ENCODE measurements around the gene C2orf80. TPM values are rescaled to one million over a fixed set of nuclear protein-coding genes. Genes with fewer than 3 reads are reported as not detected.

Gene C2orf80
- total and polyA plus RNA-seq, 2 experiments from 2014 or later = 0.92 TPM; not detected in 1

- Histone ChIP-seq H3F3A (replicated peaks; ENCODE audit: low read depth) (peaks cover 21% of the 10 kb centered on the region), H3K27me3 (ENCODE audit: insufficient read depth) (no peaks in the 10 kb centered on the region), H3K79me2 (replicated peaks; ENCODE audit: insufficient read depth) (no peaks in the 10 kb centered on the region), H2AFZ (no peak overlapping the region), H3K4me1 (ENCODE audit: insufficient read depth) (no peaks in the 10 kb centered on the region), H3K9me2 (ENCODE audit: insufficient read depth) (no peaks in the 10 kb centered on the region), H3K4me2 (no peak overlapping the region), H3K27ac (ENCODE audit: low read depth) (peak overlapping the region; percentile 61), H3K36me3 (ENCODE audit: insufficient read depth) (peaks cover 36% of the 10 kb centered on the region), H3K4me3 (no peak overlapping the region), H4K20me1 (replicated peaks; ENCODE audit: insufficient read depth) (0 out of 2 replicates have a peak, but pooled peaks cover 3% of the 10 kb centered on the region)
- Mint-ChIP-seq H3K36me3 (ENCODE audit: low read depth) (peaks cover 55% of the 10 kb centered on the region), H3K27me3 (ENCODE audit: insufficient read depth, low read depth, poor library complexity) (peaks cover 4% of the 10 kb centered on the region), H3K27ac (no peak overlapping the region), H3K4me3 (no peak overlapping the region), H3K4me1 (no peaks in the 10 kb centered on the region), H3K9me3 (peaks cover 27% of the 10 kb centered on the region; the same call in 2 of the 3 replicates)
- DNase-seq (ENCODE audit: low spot score) (no peak), ATAC-seq (no peak; the same call in 2 of the 3 replicates)
- TF ChIP-seq POLR2AphosphoS5 (IDR thresholded peaks at IDR 0.05; ENCODE audit: low read depth) (no peak), CREB1 (CRISPR knock-in tag; IDR thresholded peaks at IDR 0.05; ENCODE audit: low read depth) (no peak), EZH2 (IDR thresholded peaks at IDR 0.05; ENCODE audit: low read depth, unreplicated experiment) (no peak), STAT1 (IDR thresholded peaks at IDR 0.05; ENCODE audit: unreplicated experiment) (no peak), ZNF114 (CRISPR knock-in tag; IDR thresholded peaks at IDR 0.05) (no peak), NANOG (IDR thresholded peaks at IDR 0.05; ENCODE audit: borderline replicate concordance) (no peak), ETS1 (IDR thresholded peaks at IDR 0.05) (no peak), JUNB (IDR thresholded peaks at IDR 0.05; ENCODE audit: unreplicated experiment) (no peak)
- TF ChIP-seq, protein P1, sequence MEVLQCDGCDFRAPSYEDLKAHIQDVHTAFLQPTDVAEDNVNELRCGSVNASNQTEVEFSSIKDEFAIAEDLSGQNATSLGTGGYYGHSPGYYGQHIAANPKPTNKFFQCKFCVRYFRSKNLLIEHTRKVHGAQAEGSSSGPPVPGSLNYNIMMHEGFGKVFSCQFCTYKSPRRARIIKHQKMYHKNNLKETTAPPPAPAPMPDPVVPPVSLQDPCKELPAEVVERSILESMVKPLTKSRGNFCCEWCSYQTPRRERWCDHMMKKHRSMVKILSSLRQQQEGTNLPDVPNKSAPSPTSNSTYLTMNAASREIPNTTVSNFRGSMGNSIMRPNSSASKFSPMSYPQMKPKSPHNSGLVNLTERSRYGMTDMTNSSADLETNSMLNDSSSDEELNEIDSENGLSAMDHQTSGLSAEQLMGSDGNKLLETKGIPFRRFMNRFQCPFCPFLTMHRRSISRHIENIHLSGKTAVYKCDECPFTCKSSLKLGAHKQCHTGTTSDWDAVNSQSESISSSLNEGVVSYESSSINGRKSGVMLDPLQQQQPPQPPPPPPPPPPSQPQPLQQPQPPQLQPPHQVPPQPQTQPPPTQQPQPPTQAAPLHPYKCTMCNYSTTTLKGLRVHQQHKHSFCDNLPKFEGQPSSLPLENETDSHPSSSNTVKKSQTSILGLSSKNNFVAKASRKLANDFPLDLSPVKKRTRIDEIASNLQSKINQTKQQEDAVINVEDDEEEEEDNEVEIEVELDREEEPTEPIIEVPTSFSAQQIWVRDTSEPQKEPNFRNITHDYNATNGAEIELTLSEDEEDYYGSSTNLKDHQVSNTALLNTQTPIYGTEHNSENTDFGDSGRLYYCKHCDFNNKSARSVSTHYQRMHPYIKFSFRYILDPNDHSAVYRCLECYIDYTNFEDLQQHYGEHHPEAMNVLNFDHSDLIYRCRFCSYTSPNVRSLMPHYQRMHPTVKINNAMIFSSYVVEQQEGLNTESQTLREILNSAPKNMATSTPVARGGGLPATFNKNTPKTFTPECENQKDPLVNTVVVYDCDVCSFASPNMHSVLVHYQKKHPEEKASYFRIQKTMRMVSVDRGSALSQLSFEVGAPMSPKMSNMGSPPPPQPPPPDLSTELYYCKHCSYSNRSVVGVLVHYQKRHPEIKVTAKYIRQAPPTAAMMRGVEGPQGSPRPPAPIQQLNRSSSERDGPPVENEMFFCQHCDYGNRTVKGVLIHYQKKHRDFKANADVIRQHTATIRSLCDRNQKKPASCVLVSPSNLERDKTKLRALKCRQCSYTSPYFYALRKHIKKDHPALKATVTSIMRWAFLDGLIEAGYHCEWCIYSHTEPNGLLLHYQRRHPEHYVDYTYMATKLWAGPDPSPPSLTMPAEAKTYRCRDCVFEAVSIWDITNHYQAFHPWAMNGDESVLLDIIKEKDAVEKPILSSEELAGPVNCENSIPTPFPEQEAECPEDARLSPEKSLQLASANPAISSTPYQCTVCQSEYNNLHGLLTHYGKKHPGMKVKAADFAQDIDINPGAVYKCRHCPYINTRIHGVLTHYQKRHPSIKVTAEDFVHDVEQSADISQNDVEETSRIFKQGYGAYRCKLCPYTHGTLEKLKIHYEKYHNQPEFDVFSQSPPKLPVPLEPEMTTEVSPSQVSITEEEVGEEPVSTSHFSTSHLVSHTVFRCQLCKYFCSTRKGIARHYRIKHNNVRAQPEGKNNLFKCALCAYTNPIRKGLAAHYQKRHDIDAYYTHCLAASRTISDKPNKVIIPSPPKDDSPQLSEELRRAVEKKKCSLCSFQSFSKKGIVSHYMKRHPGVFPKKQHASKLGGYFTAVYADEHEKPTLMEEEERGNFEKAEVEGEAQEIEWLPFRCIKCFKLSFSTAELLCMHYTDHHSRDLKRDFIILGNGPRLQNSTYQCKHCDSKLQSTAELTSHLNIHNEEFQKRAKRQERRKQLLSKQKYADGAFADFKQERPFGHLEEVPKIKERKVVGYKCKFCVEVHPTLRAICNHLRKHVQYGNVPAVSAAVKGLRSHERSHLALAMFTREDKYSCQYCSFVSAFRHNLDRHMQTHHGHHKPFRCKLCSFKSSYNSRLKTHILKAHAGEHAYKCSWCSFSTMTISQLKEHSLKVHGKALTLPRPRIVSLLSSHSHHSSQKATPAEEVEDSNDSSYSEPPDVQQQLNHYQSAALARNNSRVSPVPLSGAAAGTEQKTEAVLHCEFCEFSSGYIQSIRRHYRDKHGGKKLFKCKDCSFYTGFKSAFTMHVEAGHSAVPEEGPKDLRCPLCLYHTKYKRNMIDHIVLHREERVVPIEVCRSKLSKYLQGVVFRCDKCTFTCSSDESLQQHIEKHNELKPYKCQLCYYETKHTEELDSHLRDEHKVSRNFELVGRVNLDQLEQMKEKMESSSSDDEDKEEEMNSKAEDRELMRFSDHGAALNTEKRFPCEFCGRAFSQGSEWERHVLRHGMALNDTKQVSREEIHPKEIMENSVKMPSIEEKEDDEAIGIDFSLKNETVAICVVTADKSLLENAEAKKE (CRISPR knock-in tag; IDR thresholded peaks at IDR 0.05) = no peak
- TF ChIP-seq, protein P2, sequence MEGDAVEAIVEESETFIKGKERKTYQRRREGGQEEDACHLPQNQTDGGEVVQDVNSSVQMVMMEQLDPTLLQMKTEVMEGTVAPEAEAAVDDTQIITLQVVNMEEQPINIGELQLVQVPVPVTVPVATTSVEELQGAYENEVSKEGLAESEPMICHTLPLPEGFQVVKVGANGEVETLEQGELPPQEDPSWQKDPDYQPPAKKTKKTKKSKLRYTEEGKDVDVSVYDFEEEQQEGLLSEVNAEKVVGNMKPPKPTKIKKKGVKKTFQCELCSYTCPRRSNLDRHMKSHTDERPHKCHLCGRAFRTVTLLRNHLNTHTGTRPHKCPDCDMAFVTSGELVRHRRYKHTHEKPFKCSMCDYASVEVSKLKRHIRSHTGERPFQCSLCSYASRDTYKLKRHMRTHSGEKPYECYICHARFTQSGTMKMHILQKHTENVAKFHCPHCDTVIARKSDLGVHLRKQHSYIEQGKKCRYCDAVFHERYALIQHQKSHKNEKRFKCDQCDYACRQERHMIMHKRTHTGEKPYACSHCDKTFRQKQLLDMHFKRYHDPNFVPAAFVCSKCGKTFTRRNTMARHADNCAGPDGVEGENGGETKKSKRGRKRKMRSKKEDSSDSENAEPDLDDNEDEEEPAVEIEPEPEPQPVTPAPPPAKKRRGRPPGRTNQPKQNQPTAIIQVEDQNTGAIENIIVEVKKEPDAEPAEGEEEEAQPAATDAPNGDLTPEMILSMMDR (conservative IDR thresholded peaks at IDR 0.05; ENCODE audit: low read depth in 2 of 2) = no peak
- TF ChIP-seq, protein P3, sequence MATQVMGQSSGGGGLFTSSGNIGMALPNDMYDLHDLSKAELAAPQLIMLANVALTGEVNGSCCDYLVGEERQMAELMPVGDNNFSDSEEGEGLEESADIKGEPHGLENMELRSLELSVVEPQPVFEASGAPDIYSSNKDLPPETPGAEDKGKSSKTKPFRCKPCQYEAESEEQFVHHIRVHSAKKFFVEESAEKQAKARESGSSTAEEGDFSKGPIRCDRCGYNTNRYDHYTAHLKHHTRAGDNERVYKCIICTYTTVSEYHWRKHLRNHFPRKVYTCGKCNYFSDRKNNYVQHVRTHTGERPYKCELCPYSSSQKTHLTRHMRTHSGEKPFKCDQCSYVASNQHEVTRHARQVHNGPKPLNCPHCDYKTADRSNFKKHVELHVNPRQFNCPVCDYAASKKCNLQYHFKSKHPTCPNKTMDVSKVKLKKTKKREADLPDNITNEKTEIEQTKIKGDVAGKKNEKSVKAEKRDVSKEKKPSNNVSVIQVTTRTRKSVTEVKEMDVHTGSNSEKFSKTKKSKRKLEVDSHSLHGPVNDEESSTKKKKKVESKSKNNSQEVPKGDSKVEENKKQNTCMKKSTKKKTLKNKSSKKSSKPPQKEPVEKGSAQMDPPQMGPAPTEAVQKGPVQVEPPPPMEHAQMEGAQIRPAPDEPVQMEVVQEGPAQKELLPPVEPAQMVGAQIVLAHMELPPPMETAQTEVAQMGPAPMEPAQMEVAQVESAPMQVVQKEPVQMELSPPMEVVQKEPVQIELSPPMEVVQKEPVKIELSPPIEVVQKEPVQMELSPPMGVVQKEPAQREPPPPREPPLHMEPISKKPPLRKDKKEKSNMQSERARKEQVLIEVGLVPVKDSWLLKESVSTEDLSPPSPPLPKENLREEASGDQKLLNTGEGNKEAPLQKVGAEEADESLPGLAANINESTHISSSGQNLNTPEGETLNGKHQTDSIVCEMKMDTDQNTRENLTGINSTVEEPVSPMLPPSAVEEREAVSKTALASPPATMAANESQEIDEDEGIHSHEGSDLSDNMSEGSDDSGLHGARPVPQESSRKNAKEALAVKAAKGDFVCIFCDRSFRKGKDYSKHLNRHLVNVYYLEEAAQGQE (IDR thresholded peaks at IDR 0.05; ENCODE audit: unreplicated experiment) = no peak
Measured at GRCh38 chr2:208234786-208235185, 45.0 kb upstream of the C2orf80 start.

Measured in GM23338 (cell line).